Esophagus muscularis mucosa (tissue), 4 donors: Measurements from ENCODE around the gene PCSK4. TPM values are rescaled to one million over a fixed set of nuclear protein-coding genes. Genes with fewer than 3 reads are reported as not detected.

Experiments
- DNase-seq: peaks from one replicate; pipeline ENCODE4 v3.0.0-alpha.2; 2017; ENCODE audit errors: extremely low spot score
- H3K27ac ChIP-seq, 4 donors: fragments of 200-600 bp; sonication (generic); replicated peaks in 1 of 4; 1 replicate in 3 of 4; 2 replicates in 1 of 4; pipeline ENCODE4 v1.5.1; 2016 to 2019; ENCODE audit warnings: mild to moderate bottlenecking in 1 of 4
- H3K27me3 ChIP-seq, 4 donors: fragments of 200-600 bp; sonication (generic); one replicate each; pipeline versions ENCODE4 v1.5.1 to v1.6.0; 2016 to 2019
- H3K36me3 ChIP-seq, 4 donors: fragments of 200-600 bp; sonication (generic); one replicate each; pipeline ENCODE4 v1.5.1; 2016 to 2019
- H3K4me1 ChIP-seq, 4 donors: fragments of 200-600 bp; sonication (generic); one replicate each; pipeline ENCODE4 v1.5.1; 2016 to 2019
- H3K4me3 ChIP-seq, 4 donors: fragments of 200-600 bp; sonication (generic); 1 replicate in 2 of 4; 2 replicates in 2 of 4; pipeline ENCODE4 v1.5.1; 2016 to 2019; ENCODE audit warnings: mild to moderate bottlenecking in 4 of 4, moderate library complexity in 1 of 4
- H3K9me3 ChIP-seq, 4 donors: fragments of 200-600 bp; sonication (generic); 1 replicate in 3 of 4; 2 replicates in 1 of 4; pipeline ENCODE4 v1.5.1; 2016 to 2019
- CTCF ChIP-seq, 3 experiments: fragments of 200-600 bp in 2 of 3; fragments of 450-650 bp in 1 of 3; sonication (generic) in 2 of 3; IDR thresholded peaks; one replicate each; pipeline ENCODE4 v1.5.1; 2017 to 2019; ENCODE audit warnings: antibody characterized with exemption in 3 of 3, mild to moderate bottlenecking in 2 of 3, moderate library complexity in 1 of 3
- EP300 ChIP-seq: sonication (generic); formaldehyde crosslinking; IDR thresholded peaks from one replicate; pipeline ENCODE4 v1.6.1; 2017; ENCODE audit warnings: antibody characterized with exemption
- POLR2A ChIP-seq: fragments of 450-650 bp; IDR thresholded peaks from one replicate; pipeline ENCODE4 v1.6.1; 2017; ENCODE audit warnings: antibody characterized with exemption, moderate library complexity, mild to moderate bottlenecking, low read depth
- POLR2AphosphoS5 ChIP-seq, 2 donors: sonication (generic); formaldehyde crosslinking; IDR thresholded peaks; one replicate each; pipeline ENCODE4 v1.6.1; 2017; ENCODE audit warnings: antibody characterized with exemption in 2 of 2
- WGBS: methylation state at CpG from one replicate; pipeline ENCODE4 v1.1.5; 2018; 5-methylcytosine and 5-hydroxymethylcytosine counted together
- intact Hi-C: fragments of 100-400 bp; cut with DNase I; formaldehyde crosslinking; loops from one replicate; pipeline ENCODE4 v1.15.1; 2023
- total RNA-seq, 4 donors: library from RNA; depleted of rRNA; stranded (reverse); fragments of >200 nt; gene quantifications; one replicate each; pipeline versions ENCODE4 v1.1.0 to v1.2.1, GENCODE V29; 2016

The PCSK4 gene
- total RNA-seq, 4 donors from 2014 or later: 1.9 to 5.4 (median 3.3) TPM

GRCh38 chr19:1434577-1435060 lies 55.5 kb downstream of the PCSK4 start:
- no peaks in the 10 kb centered on the region for H3K27me3 ChIP-seq
- H3K4me1 ChIP-seq: peaks cover 12 to 16% (median 13%) of the 10 kb centered on the region in 4 donors
- no peak for DNase-seq
- intact Hi-C loops: no loop called here
- TF ChIP-seq EP300: no peak
- TF ChIP-seq POLR2A: no peak
- TF ChIP-seq CTCF (IDR thresholded peaks at IDR 0.05): no peak
- no peak for TF ChIP-seq POLR2AphosphoS5 (IDR thresholded peaks at IDR 0.05)
- H3K27ac ChIP-seq: no peak overlapping the region
- no peak overlapping the region for H3K4me3 ChIP-seq
- H3K36me3 ChIP-seq: peaks cover 48 to 68% (median 64%) of the 10 kb centered on the region in 4 donors
- H3K9me3 ChIP-seq: no peaks in the 10 kb centered on the region
- WGBS: 92% methylated on average over 32 of the region's 39 CpGs

- Histone ChIP-seq H3K27me3 (no peaks in the 10 kb centered on the region), H3K36me3 (peaks cover 51 to 70% (median 67%) of the 10 kb centered on the region in 4 donors), H3K9me3 (no peaks in the 10 kb centered on the region), H3K27ac (no peak overlapping the region), H3K4me3 (no peak overlapping the region), H3K4me1 (peaks cover 6 to 11% (median 8%) of the 10 kb centered on the region in 4 donors)
- WGBS: 80% methylated on average over 8 of the region's 17 CpGs
- no peak for TF ChIP-seq POLR2AphosphoS5 (IDR thresholded peaks at IDR 0.05)
- intact Hi-C loops: no loop called here
- no peak for DNase-seq
These were observed 56.1 kb downstream of the PCSK4 start for GRCh38 chr19:1434040-1434366.

- TF ChIP-seq CTCF (IDR thresholded peaks at IDR 0.05): no peak
- TF ChIP-seq POLR2A: no peak
- no peak for TF ChIP-seq EP300
- TF ChIP-seq POLR2AphosphoS5 (IDR thresholded peaks at IDR 0.05): no peak
- no peak overlapping the region for H3K27ac ChIP-seq
- no peak overlapping the region for H3K4me3 ChIP-seq
- peaks cover 56 to 76% (median 73%) of the 10 kb centered on the region in 4 donors for H3K36me3 ChIP-seq
- intact Hi-C loops: no loop called here
- WGBS: 90% methylated on average over 12 of the region's 47 CpGs
- H3K9me3 ChIP-seq: no peaks in the 10 kb centered on the region
- H3K4me1 ChIP-seq: peaks cover 4 to 12% (median 6%) of the 10 kb centered on the region in 4 donors
- H3K27me3 ChIP-seq: no peaks in the 10 kb centered on the region
- DNase-seq: no peak
These were observed 56.8 kb downstream of the PCSK4 start for GRCh38 chr19:1433119-1434039.

- H3K9me3 ChIP-seq: no peaks in the 10 kb centered on the region
- TF ChIP-seq POLR2A: no peak
- TF ChIP-seq EP300: no peak
- no peak for TF ChIP-seq CTCF (IDR thresholded peaks at IDR 0.05)
- no peak for TF ChIP-seq POLR2AphosphoS5 (IDR thresholded peaks at IDR 0.05)
- H3K27me3 ChIP-seq: no peaks in the 10 kb centered on the region
- 89% methylated on average over 13 of the region's 16 CpGs for WGBS
- DNase-seq: no peak
- no peak overlapping the region for H3K27ac ChIP-seq
- H3K4me1 ChIP-seq: peaks cover 0 to 12% (median under 1%) of the 10 kb centered on the region in 4 donors
- intact Hi-C loops: no loop called here
- peaks cover 56 to 84% (median 79%) of the 10 kb centered on the region in 4 donors for H3K36me3 ChIP-seq
- H3K4me3 ChIP-seq: no peak overlapping the region
These were observed 57.7 kb downstream of the PCSK4 start for GRCh38 chr19:1432507-1432887.

- Histone ChIP-seq H3K27ac (no peak overlapping the region), H3K27me3 (no peaks in the 10 kb centered on the region), H3K4me1 (peaks cover 0 to 12% (median 0%) of the 10 kb centered on the region in 4 donors), H3K9me3 (no peaks in the 10 kb centered on the region), H3K4me3 (no peak overlapping the region), H3K36me3 (peaks cover 56 to 89% (median 84%) of the 10 kb centered on the region in 4 donors)
- intact Hi-C loops: no loop called here
- 88% methylated on average over 14 of the region's 24 CpGs for WGBS
- no peak for TF ChIP-seq POLR2AphosphoS5 (IDR thresholded peaks at IDR 0.05)
- no peak for TF ChIP-seq CTCF (IDR thresholded peaks at IDR 0.05)
- TF ChIP-seq POLR2A: no peak
- TF ChIP-seq EP300: no peak
- no peak for DNase-seq
These were observed 58.2 kb downstream of the PCSK4 start for GRCh38 chr19:1431759-1432506.
